HG03521 (cell line): Measurements from ENCODE around the gene NFYC.
"Not testable (repeated sequence)": the region's sequence is repeated elsewhere in the genome, so short reads cannot be mapped to it uniquely, and the experiment has no call there.

Source experiments
- ATAC-seq: cut with Tn5 transposase; IDR thresholded peaks from one replicate; pipeline ENCODE4 v1.9.1; 2021; ENCODE audit warnings: mild to moderate bottlenecking, moderate library complexity; ENCODE audit not compliant: unreplicated experiment

NFYC gene

GRCh38 chr1:40664791-40665190 is 26.7 kb upstream of the NFYC start:
- ATAC-seq = no peak

GRCh38 chr1:40665335-40666171 is 26.0 kb upstream of the NFYC start, which contains the start of gene RIMS3:
Gene RIMS3, minus strand, starts transcription at chr1:40665682. Its CDS starts 23,757 bp downstream, at chr1:40641925.
- ATAC-seq = peak; percentile 68

GRCh38 chr1:40668769-40669525 is 22.6 kb upstream of the NFYC start:
- peak; percentile 45 for ATAC-seq

- ATAC-seq = no peak
Observed at GRCh38 chr1:40673452-40673851, 18.1 kb upstream of the NFYC start.

GRCh38 chr1:40676501-40676900 is 15.0 kb upstream of the NFYC start:
- ATAC-seq = no peak

GRCh38 chr1:40679165-40679953 is 12.1 kb upstream of the NFYC start:
- no peak for ATAC-seq

GRCh38 chr1:40684669-40685068 is 6.8 kb upstream of the NFYC start:
- no peak for ATAC-seq

- ATAC-seq = no peak
Observed at GRCh38 chr1:40687059-40687458, 4.4 kb upstream of the NFYC start.

GRCh38 chr1:40687661-40688060 is 3.8 kb upstream of the NFYC start:
- ATAC-seq = no peak

GRCh38 chr1:40689737-40690136 is 1.8 kb upstream of the NFYC start:
- no peak for ATAC-seq

- ATAC-seq = no peak
Observed at GRCh38 chr1:40690771-40691537, 550 bp upstream of the NFYC start.

- no peak for ATAC-seq
Observed at GRCh38 chr1:40692429-40692895, 958 bp downstream of the NFYC start.

GRCh38 chr1:40693425-40693824 is 1.9 kb downstream of the NFYC start:
- ATAC-seq = no peak

- no peak for ATAC-seq
Observed at GRCh38 chr1:40694353-40694874, 2.9 kb downstream of the NFYC start.

- ATAC-seq = no peak
Observed at GRCh38 chr1:40696294-40696693, 4.8 kb downstream of the NFYC start.

- ATAC-seq = no peak
Observed at GRCh38 chr1:40697436-40697835, 5.9 kb downstream of the NFYC start.

GRCh38 chr1:40699787-40700186 is 8.3 kb downstream of the NFYC start:
- ATAC-seq = peak; percentile 76

- no peak for ATAC-seq
Observed at GRCh38 chr1:40701684-40702083, 10.2 kb downstream of the NFYC start.

GRCh38 chr1:40702810-40703209 is 11.3 kb downstream of the NFYC start:
- not testable (repeated sequence) for ATAC-seq

- no peak for ATAC-seq
Observed at GRCh38 chr1:40703316-40703715, 11.8 kb downstream of the NFYC start.
